NCI-H146 (cell line): ENCODE data around the gene SPG7.

Experiments used
- DNase-seq: peaks from one replicate; lab custom pipeline; 2025; lab: John Stamatoyannopoulos, UW

Gene SPG7

DNA sequence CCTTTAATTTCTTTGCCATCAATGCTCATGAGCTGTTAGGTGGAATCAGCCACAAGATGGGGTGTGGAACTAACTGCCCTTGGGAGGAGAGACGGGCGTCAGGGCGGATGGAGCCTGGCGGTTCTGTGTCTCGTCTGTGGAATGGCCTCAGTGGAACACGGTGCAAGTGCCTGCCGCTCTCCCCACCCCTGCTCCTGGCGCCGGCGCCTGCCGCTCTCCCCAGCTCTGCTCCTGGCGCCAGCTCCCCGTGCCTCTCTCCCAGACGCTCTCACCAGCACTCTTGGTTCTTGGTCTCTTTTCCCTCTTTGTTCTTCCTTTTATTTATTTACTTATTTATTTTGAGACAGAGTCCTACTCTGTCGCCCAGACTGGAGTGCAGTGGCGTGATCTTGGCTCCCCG, 39.1 kb downstream of the SPG7 start:
- DNase-seq: no peak

GRCh38 chr16:89547860-89548259, 39.7 kb downstream of the SPG7 start:
- DNase-seq: no peak

DNA sequence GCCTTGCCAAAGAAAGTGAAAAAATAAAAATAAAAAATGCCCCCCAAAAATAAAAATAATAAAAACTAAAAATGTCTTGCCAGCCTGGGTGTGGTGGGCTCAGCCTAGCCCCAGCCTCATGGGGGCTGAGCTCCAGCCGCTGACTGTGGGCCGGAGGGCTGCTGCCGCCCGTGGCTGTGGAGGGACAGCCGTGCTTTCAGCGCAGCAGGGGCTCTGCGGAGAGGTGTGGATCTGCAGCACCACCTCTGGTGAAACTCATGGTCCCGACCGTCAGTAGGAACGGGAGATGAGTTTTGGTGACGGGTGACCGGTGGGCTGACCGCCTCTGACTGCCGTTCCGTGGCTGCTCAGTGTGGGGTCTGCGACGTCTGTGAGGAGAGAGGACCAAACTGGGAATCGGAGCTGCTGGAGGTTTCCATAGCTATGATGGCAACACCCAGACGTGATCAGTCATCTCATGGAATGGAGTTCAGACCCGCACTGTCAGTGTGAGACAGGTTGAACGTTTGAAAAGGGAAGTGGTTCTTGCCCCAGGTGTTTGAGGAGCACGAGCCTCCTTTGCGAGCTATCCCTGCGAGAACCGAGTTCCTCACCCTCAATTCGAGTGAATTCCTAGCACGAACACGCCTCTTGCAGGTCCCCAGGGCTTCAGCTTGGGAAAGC, 40.3 kb downstream of the SPG7 start:
- no peak for DNase-seq

GRCh38 chr16:89549007-89549700, 41.0 kb downstream of the SPG7 start:
- no peak for DNase-seq

GRCh38 chr16:89550421-89551007, 42.3 kb downstream of the SPG7 start:
- no peak for DNase-seq

DNA sequence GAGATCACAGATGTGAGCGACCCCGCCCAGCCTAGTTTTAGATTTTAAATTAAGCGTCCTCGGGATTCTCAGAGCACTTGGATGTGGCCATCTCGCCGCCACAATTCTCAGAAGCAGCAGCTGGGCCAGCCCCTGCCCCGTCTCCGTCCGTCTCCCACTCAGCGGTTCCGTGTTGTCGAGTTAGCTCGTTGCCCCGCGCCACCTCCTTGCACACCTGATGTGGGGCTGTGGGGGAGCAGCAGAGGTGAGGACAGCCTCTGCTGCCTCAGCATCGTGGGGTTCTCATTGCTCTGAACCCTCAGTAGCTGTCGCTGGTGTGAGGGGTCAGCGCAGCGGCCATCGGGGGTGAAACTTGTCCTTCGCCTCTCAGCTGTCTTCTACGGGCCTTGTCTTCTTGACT, 44.1 kb downstream of the SPG7 start:
- DNase-seq: no peak

DNA sequence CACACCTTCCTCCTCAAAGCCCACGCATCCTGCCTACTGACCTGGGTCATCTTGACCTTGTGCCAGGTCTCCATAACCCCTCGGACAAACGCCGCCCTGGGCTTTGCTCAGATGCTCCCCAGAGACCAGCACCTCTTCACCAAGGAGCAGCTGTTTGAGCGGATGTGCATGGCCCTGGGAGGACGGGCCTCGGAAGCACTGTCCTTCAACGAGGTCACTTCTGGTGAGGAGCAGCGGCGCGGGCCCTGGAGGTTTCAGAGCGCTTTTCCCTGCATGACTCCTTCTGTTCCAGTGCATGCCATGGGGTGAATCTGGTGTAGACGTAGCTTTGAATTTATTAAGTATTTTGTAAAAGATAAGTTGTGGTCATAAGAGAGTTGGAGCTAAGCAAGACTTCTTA, 44.7 kb downstream of the SPG7 start:
- no peak for DNase-seq

DNA sequence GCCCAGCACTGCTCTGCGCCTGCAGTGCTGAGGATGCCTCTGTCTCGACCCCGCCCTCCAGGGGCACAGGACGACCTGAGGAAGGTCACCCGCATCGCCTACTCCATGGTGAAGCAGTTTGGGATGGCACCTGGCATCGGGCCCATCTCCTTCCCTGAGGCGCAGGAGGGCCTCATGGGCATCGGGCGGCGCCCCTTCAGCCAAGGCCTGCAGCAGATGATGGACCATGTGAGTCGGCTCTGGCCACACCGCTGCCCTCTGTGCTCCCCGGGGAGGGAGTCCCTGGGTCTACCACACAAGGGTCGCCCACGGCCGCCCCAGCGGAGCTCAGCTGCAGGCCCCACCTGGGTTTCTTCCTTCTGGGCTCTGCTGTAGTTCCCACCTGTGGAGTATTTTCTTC, 45.5 kb downstream of the SPG7 start:
- DNase-seq: no peak

DNA sequence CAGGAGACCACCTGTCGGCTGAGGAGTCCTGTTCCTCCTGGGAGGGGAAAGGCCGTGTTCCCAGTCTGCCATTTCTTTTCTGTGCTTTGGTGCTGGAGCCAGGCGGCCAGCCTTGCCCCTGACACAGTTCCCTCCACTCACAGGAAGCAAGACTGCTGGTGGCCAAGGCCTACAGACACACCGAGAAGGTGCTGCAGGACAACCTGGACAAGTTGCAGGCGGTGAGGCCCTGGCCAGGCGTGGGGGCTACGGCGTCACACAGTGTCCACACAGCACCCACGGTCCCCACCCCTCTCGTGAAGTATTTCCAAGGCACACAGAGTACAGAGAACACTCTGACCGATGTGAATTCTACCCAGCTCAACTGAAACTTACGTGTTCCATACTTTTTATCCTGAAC, 46.1 kb downstream of the SPG7 start:
- DNase-seq: no peak

- no peak for DNase-seq
Measured at GRCh38 chr16:89555265-89555664, 47.1 kb downstream of the SPG7 start.

GRCh38 chr16:89555780-89556179, 47.6 kb downstream of the SPG7 start:
- DNase-seq: no peak

DNA sequence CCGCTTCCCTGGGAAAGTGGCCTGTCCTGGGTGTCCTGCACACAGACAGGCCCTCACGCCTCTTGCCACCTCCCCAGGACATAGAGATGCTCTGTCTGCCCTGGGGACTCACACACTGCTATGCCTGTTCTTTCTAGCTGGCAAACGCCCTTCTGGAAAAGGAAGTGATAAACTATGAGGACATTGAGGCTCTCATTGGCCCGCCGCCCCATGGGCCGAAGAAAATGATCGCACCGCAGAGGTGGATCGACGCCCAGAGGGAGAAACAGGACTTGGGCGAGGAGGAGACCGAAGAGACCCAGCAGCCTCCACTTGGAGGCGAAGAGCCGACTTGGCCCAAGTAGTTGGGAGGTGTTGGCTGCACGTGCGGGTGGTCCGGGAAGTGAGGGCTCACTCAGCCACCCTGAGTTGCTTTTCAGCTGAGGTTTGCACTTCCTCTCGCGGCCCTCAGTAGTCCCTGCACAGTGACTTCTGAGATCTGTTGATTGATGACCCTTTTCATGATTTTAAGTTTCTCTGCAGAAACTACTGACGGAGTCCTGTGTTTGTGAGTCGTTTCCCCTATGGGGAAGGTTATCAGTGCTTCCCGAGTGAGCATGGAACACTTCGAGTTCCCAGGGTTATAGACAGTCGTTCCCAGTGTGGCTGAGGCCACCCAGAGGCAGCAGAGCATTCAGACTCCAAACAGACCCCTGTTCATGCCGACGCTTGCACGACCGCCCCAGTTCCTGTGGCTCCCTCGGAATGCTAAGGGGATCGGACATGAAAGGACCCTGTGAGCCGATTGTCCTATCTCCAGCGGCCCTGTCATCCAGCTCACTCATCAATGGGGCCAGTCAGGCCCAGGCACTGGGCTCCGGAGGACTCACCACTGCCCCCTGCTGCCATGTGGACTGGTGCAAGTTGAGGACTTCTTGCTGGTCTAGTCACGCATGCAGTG, 48.8 kb downstream of the SPG7 start:
- peak; percentile 22 for DNase-seq

DNA sequence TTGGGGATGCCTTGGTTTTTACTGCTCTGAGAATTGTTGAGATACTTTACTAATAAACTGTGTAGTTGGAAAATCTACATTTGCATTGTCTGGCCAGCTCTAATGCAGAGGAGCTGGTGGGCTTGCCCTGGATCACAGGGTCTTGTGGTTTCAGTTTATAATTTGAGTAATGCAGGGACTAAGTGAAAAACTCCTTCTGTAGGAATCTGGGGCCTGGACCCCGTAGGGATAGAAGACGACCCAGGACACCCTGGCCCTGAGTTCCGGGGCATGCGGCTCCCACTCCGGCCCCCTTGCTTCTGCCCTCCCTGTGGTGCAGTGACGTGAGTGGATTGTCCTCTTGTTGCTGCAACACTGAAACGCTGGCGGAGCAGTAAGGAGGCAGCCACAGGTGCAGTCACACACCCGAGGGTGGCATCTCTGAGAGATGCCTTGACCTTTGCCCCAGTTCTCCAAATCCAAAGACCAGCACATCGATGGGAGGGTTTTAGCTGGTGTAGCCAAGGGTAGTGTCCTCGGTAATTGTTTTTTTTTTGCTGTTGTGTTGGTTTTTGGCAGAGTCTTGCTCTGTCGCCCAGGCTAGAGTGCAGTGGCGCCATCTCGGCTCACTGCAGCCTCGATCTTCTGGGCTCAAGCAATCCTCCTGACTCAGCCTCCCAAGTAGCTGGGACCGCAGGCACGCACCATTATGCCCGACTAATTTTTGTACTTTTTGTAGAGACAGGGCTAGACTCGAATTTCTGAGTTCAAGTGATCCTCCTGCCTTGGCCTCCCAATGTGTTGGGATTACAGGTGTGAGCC, 49.7 kb downstream of the SPG7 start:
- DNase-seq: no peak

- peak; percentile 90 for DNase-seq
Measured at GRCh38 chr16:89560378-89561141, 52.4 kb downstream of the SPG7 start, which contains the start of gene RPL13. TSS of gene RPL13 (plus strand) at chr16:89560682. CDS start at chr16:89560960, 278 bp downstream.

DNA sequence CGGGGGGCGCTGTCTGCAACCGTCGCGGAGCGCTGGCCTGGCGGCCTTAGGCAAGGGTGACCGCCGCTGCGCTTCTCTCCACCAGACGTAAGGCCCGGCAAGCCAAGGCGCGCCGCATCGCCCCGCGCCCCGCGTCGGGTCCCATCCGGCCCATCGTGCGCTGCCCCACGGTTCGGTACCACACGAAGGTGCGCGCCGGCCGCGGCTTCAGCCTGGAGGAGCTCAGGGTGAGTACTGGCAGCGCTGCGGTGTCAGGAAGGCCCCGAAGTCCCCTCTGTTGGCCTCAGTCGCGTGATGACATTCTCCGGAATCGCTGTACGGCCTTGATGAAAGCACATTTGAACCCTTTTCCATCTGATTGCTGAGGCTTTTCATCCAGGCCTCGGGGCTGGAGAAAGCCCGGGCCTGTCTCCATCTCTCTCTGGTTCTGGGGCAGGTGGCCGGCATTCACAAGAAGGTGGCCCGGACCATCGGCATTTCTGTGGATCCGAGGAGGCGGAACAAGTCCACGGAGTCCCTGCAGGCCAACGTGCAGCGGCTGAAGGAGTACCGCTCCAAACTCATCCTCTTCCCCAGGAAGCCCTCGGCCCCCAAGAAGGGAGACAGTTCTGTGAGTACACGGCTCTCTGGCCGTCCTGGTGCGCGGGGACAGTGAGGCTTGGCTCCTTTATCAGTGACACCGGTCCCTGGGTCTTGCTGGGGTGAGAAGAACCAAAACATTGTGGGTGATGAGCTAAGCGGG, 53.1 kb downstream of the SPG7 start:
- no peak for DNase-seq

DNA sequence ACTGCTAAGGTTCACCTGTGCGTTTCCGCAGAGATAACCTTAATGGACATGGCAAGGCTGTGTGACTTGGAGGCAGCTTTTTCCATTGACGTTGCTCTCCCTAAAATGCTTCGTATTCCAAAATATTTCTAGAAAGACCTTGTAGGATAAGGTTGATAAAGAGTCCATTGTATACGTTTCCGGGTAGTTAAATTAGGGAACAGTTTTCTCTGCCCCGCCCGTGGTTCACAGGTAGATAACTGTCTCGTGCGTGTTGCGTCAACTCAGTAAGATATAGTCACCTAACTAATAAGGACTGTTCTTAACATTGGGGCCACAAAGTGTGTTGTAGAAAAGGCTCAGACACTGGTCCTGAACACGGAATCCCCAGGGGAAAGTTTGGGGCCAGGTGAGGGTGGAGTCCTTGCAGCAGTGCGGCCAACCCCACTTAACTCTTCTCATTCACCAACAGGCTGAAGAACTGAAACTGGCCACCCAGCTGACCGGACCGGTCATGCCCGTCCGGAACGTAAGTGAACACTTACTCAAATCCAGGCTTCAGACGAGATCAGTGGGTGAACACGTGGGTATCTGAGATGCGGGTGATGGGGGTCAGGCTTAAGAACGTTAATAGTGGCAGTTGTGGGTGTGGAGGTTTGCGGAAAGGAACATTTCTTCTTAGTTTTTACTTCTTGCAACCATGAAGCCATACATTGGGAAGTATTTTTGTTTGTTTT, 53.8 kb downstream of the SPG7 start:
- DNase-seq: no peak

DNA sequence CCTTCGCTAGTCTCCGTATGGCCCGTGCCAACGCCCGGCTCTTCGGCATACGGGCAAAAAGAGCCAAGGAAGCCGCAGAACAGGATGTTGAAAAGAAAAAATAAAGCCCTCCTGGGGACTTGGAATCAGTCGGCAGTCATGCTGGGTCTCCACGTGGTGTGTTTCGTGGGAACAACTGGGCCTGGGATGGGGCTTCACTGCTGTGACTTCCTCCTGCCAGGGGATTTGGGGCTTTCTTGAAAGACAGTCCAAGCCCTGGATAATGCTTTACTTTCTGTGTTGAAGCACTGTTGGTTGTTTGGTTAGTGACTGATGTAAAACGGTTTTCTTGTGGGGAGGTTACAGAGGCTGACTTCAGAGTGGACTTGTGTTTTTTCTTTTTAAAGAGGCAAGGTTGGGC, 54.7 kb downstream of the SPG7 start:
- DNase-seq: no peak

DNA sequence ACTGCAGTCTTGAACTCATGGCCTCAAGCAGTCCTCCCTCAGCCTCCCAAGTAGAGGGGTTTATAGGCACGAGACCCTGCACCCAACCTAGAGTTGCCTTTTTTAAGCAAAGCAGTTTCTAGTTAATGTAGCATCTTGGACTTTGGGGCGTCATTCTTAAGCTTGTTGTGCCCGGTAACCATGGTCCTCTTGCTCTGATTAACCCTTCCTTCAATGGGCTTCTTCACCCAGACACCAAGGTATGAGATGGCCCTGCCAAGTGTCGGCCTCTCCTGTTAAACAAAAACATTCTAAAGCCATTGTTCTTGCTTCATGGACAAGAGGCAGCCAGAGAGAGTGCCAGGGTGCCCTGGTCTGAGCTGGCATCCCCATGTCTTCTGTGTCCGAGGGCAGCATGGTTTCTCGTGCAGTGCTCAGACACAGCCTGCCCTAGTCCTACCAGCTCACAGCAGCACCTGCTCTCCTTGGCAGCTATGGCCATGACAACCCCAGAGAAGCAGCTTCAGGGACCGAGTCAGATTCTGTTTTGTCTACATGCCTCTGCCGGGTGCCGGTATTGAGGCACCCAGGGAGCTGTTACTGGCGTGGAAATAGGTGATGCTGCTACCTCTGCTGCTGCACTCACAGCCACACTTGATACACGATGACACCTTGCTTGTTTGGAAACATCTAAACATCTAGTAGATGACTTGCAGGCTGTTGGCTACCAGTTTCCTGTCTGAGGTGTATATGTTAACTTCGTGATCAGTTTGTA, 55.6 kb downstream of the SPG7 start:
- DNase-seq: no peak
